GM21717 (cell line): Measurements from ENCODE around the gene ATP8B2.
"Not testable (repeated sequence)": the region's sequence is repeated elsewhere in the genome, so short reads cannot be mapped to it uniquely, and the experiment has no call there.

Experiments used
- ATAC-seq: cut with Tn5 transposase; IDR thresholded peaks from one replicate; pipeline ENCODE4 v1.9.1; 2021; ENCODE audit warnings: mild to moderate bottlenecking, moderate library complexity; ENCODE audit not compliant: unreplicated experiment

ATP8B2 gene

DNA sequence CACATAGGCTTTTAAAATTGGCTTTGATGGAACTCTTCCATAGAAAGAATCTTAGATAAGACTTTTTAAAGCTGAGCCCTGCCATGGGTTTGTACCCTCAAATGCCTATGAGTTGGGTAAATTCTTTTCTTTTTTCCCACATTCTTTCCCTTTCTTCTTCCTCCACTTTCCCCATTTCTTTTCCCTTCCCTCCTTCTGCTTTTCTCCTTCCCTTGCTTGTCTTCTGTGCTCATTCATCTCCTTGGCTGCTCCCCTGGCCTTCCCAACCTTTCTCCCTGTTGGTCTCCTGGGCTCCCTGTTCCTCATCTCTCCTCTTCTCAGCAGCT, 3.8 kb upstream of the ATP8B2 start:
- not testable (repeated sequence) for ATAC-seq

DNA sequence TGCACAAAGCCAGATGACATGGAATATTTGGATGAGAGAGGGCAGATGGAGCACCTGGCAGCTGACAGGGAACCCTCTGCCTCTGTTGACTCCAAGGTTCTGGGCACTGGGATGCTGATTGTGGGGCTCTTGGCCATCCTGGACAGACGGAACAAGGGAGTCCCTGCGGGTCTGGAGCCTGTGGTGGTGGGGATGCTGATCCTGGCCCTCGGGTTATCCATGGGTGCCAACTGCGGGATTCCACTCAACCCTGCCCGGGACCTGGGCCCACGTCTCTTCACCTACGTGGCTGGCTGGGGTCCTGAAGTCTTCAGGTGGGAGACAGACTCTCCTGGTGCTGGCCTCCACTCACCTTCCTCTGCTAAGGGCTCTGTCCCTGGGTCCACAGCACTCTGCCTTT, 1.8 kb upstream of the ATP8B2 start:
- no peak for ATAC-seq

DNA sequence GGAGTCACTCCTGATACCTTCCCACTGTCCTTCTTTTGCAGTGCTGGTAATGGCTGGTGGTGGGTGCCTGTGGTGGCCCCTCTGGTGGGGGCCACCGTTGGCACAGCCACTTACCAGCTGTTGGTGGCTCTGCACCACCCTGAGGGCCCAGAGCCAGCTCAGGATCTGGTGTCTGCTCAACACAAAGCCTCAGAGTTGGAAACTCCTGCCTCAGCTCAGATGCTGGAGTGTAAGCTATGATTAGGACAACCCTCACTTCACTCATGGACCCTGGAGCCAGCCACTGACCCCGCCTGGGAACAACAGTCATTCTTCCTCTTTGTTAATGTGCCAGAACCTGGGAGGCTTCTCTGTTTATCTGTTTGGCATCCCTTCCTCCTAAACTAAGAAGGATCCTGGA, 1.1 kb upstream of the ATP8B2 start:
- ATAC-seq, result no peak

DNA sequence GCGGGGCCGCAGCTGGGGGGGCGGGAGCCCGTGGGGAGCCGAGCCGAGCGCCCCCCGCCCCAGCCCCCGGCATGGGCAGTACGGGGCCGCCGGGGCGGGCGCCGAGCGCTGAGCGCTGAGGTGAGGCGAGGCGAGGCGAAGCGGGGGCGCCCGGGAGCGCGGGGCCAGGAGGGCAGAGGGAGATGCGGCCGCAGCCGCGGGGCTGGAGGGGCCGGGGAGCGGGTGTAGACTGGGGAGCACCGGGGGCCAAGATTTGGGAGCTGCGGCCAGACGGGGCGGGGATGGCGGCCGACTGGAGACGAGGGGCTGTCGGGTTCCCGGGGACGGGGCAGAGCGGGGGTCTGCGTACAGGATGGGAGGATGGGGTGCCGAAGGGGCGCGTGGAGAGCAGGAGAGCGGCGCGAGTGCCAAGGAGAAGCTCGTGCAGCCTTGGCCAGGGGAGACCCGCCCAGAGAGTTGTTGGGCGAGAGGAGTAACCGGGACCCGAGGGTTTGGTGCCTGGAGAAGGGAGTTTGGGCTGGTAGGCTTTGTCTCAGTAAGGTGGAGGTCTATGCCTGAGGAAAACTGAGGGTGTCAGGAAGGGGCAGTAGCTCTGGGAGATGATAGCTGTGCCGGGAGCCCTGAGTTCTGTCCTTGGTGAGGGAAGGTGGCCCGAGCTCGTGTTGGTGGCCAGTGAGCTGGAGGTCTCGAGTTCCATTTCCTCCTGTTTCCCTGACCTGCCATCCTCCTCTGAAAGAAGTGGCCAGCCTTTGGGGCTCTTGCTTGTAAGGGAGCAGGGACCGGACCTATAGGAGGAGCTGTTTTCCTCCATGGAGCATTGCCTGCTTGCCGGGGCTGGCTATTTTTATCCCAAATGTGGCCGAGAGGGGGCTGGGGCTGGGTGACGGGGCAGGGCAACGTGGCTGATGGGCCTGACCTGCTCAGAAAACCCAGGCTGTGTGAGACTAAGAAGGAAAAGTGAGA, 539 bp downstream of the ATP8B2 start:
- ATAC-seq, result no peak

DNA sequence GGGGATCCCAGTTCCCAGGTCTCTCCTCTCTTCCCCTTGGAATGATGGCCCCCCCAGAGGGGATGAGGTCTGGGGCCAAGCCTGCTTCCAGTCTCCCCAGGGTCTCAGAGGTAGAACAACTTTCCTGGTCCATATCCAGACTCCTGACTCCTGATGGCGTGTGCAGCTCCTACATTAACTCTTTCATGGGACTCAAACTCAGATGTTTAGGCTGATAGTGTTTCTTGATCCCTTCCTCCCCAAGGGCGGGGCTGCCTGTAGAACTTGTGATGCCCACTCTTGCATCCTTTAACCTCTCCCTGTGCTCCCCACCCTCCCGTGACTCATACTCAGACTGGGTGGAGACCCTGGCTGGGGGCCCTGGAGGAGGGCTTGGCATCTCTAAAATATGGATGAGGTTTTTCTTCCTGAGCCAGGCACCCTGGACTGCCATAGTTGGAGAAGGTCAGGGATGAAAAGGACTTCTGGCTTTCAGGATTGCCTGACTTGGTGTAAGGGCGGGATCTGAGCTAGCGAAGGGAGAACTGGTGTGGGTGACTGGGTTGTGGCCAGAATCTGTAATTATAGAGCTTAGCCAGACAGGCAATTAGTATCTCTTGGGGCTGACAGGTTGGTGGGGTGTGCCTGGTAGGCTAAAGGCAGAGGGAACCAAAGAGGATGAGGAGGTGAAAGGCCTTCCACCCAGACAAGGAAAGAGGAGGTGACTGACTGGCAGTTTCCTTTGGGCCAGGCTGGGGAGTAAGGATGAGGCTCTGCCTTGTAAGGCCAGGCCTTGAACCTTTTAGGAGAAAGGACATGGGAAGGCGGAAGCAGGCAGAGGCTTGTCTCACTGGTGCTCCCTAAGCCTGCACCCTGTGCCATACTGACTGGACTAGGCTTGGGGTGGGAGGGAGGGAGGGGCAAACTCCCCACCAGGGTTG, 1.5 kb downstream of the ATP8B2 start:
- no peak for ATAC-seq

DNA sequence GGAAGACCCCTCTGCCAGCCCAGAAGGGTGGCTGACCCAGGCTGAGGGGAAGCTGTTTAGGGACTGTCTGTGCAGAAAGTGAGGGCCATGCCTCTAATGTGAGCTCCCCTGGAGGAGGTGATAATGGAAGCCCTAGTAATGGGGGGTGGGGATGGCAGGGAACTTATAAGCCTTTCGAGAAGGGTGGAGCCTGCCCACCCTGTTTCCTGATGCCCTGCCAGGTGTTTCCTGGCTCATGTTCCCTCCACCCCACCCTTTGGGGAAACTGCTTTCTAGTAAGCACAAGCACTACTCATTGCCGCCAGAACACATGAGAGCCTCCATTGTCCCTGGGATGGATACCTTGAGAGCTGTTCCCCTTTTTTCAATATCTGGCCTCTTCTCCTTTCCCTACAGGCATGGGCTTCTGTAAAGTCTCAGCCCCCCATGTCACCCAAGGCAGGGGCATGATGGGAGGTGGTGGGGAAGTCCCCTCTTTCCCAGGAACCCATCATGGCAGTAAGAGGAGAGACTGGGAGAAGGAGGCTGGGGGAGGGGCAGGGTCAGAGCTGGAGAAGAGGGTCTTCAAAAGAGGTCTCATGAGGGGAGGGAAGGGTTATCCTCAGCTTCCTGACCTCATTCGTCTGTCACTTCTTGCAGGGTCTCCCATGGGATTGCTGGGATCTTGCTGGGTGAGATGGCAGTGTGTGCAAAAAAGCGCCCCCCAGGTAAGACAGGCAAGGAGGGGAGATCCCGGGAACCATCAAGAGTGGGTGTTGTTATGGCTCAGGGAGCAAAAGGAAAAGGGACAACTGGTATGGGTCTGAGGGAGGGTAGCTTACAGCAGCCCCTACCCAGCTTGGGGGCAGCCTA, 2.4 kb downstream of the ATP8B2 start:
- ATAC-seq, result no peak

DNA sequence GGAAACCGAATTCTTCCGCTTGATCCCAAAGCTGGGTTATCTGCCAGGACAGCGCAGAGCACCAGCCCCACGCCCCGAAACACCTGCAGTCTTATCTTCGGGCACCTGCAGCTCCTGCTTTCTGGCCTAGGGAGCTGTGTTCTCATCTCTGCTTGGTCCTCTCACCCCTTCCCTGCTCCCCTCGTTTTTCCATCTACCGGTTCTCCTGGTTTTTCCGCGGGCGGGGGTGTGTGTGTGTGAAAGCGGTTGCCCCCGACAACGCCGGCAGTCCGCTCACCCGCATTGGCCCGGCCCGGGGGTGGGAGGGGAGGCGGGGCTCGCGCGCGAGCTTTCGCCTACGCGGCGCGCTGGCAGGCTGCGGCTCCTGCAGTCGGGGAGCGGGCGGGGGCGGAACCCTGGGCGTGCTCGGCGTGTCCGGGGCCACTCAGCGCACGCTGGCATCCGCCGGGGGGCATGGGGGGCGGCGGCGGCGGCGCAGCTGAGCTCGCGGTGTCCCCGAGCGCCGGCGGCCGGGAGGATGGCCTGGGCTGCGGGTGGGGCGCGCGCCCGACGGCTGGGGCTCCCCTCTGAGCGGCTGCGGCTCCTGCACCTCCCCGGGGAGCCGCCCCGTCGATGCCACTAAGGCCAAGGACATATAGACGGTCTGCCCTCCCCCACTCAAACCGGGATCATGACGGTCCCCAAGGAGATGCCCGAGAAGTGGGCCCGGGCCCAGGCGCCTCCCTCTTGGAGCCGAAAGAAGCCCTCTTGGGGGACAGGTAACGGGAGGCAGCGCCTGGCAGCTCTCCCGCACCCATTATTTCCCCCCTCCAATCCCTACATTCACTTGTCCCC, 3.2 kb downstream of the ATP8B2 start:
- ATAC-seq, result peak; percentile 43

DNA sequence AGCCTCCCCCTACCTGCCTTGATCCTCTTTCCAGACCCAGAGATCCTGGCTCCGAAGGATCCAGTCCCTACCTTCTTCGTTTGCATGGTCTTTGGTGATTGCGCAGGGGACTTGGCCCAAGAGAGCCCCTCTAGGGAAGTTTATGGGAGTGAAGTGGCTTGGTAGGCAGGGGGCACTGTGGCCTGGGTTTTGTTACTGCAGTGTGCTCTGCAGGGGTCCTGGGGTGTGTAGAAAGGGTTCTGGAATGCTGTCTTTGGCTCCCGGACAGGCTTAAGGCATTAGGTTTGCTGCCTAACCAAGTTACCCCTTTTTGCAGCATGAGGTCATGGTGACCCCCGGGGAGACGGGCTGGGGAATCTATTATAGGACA, 3.8 kb downstream of the ATP8B2 start:
- ATAC-seq, result no peak

DNA sequence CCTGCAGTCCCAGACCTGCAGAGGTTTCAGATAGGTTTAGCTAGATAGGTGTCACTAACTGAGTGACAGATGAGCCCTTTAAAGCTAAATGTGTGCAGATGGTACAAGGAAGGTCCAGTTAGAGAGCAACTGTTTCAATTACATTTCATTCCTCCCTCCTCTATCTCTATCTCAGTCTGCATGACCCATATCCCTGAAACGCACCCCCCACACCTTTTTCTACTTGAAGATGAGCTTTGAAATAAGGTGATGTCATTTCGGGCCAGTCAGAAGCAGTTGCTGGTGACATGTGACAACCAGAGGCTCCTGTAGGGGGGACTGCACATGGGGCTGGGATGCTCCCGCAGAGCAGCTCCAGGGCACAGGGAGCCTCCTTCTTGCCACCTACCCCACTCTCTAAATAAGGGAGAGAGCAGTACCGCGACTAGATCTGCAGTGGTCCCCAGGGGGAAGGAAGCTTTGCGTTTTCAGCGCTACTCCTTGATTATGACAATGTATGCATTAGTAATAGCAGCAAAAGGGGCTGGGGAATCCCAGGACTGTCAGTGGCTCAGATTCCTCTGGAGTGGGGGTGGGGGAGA, 4.3 kb downstream of the ATP8B2 start:
- no peak for ATAC-seq

DNA sequence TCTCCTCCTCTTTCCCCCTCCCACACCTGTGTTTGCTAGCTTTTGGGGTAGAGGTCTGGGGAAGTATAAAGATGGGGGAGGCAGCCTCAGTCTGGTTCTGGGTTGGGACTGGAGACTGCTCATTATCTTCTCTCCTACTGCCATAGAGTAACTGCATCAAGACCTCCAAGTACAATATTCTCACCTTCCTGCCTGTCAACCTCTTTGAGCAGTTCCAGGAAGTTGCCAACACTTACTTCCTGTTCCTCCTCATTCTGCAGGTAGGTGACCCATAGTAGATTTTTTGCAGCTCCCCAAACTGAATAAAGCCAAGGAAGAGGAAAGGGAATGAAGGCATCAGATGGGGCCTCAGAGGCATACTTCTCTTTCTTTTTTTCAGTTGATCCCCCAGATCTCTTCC, 5.3 kb downstream of the ATP8B2 start:
- ATAC-seq, result no peak

DNA sequence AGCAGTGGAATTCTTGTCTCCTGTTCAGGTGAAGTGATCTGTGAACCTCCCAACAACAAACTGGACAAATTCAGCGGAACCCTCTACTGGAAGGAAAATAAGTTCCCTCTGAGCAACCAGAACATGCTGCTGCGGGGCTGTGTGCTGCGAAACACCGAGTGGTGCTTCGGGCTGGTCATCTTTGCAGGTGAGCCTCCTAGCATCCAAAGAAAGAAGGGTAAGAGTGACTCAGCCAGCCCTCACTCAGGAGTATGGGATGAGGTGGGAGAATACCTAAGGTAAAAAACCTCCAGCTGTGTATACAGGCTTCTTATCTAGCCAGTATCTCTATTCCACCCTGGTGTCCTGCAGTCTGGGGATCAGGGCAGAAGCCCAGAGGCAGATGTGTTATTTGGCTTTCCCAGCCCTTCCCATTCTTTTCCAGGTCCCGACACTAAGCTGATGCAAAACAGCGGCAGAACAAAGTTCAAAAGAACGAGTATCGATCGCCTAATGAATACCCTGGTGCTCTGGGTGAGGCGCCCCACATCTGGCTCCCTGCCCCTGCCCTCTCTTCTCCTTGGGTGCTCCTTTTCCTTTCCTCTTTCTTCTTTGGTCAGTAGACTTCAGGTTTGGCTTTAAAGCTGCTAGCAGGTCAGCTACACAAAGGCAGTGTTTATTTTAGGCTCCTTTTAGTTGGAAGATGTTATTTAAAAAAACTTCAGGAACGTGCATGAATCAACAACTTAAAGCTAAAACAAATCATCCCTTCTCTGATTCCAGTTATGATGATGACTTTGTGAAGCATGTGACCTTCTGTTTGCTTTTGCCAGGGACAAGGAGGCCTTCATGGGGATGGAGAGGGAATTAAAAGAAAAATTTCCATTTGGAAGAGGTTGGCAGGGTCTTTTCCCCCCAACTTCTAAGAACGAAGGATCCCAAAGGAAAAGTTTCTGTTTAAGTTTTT, 9.0 kb downstream of the ATP8B2 start:
- ATAC-seq, result no peak

DNA sequence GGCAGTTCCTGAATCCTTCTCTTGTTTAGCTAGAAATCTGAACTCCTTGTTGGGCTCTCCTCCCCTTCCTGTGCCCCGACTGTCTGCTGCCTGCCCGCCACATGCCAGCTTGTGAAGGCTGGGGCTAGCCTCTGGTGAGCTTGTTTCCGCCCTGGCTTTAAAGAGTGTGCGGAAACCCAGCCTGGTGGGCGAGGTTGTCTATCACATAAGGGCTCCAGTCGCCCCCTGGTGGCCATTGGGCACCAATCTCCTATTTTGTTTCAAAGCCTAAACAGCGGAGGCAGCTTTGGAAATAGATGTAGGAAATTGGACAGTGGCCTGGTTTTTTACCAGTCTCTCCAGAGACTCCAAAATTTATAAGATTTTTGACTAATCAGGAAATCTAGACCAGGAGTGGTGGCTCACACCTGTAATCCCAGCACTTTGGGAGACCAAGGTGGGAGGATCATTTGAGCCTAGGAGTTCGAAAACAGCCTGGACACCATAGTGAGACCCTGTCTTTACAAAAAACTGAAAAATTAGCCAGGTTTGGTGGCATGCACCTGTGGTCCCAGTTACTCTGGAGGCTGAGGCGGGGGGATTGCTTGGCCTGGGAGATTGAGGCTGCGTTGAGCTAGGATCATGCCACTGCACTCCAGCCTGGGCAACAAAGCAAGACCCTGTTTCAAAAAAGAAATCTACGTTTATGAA, 9.8 kb downstream of the ATP8B2 start:
- no peak for ATAC-seq

DNA sequence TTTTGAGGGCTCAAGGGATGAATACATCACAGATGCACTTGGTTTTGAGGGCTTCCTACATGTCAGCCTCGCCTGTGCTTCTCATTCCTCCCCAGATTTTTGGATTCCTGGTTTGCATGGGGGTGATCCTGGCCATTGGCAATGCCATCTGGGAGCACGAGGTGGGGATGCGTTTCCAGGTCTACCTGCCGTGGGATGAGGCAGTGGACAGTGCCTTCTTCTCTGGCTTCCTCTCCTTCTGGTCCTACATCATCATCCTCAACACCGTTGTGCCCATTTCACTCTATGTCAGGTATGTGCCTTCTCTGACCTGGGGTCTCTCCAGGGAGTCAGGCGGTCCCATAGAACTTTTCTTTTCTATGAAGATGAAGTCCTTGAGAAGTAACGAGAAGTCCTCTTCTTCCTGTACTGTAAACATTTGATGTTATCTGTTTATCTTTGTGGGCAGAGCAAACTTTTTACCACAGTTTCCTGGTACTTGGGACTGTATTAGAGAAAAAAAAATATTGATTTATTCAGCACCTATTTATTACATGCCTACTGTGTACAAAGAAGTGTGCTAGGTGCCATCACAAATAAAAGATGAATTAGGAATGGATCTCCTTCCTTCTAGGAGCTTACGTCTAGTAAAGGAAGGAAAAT, 12.0 kb downstream of the ATP8B2 start:
- no peak for ATAC-seq

DNA sequence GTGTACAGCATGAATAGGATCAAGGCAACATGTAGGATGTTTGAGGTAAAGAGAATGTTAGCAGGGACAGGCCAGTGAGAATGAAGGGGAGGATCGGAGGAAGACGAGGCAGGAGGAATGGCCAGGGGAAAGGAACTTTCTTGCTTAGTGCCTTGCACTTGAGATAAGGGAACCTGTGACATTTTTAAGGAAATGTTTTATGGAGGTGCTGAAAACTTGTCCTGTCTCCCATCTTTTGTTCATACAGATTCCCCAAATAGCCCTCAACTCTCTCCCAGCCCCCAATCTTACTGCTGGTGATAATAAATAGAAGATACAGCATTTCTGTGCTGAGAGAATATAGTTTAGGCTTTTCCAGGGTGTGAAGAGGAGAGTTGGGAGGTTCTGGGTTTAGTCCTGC, 13.6 kb downstream of the ATP8B2 start:
- ATAC-seq, result no peak

DNA sequence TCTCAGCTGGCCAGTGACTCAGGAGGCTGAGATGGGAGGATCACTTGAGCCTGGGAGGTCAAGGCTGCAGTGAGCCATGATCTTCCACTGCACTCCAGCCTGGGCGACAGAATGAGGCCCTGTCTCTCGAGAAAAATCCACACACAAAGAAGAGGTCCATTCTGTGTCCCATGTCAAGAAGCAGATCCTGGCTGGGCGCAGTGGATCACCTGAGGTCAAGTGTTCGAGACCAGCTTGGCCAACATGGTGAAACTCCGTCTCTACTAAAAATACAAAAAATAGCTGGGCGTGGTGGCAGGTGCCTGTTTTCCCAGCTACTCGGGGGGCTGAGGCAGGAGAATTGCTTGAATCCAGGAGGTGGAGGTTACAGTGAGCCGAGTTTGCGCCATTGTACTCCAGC, 16.0 kb downstream of the ATP8B2 start:
- not testable (repeated sequence) for ATAC-seq

DNA sequence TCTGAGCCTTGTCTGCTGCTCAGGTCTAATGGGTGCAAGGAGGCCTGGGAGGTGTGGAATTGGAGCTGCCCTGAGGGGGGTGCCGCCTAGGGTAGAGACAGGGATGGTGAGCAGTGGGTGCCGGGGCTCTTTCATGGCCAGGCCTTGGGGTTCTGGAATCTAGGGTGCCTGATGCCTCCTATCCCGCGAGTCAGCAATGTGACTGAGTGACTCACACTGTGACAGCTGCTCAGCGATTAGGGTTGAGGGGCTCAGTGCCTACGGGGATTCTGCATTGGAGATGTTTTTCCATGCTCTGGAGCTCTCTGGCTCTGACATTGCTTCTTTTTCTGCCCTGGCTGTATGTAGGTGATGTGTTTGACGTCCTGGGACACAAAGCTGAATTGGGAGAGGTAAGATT, 16.8 kb downstream of the ATP8B2 start:
- no peak for ATAC-seq

DNA sequence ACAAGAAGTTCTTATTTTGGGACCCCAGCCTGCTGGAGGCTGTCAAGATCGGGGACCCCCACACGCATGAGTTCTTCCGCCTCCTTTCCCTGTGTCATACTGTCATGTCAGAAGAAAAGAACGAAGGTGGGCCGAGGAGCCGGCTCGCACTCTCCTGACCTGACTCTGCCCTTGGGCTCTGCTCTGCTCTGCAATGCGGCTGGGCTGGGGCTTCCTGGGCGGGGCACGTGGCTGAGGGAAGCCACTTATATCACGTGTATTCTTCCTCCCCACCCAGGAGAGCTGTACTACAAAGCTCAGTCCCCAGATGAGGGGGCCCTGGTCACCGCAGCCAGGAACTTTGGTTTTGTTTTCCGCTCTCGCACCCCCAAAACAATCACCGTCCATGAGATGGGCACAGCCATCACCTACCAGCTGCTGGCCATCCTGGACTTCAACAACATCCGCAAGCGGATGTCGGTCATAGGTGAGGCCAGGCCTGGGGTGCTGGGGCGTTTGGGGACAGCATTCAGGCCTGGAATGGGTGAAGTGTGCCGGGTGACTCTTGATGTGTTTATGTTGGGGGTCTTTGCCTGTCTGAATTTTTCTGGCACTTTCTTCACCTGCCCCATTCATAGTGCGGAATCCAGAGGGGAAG, 17.6 kb downstream of the ATP8B2 start:
- ATAC-seq, result no peak
